ENCODE data around the gene MT1X.

The MT1X gene

GRCh38 chr16:56684256-56684925 lies 2.1 kb downstream of the MT1X start:
- TF ChIP-seq CTCF (IDR thresholded peaks at IDR 0.05; ENCODE audit: low read depth, low read length), result no peak
- no peak overlapping the region for H3K4me3 ChIP-seq (ENCODE audit: low read depth, low read length)

DNA sequence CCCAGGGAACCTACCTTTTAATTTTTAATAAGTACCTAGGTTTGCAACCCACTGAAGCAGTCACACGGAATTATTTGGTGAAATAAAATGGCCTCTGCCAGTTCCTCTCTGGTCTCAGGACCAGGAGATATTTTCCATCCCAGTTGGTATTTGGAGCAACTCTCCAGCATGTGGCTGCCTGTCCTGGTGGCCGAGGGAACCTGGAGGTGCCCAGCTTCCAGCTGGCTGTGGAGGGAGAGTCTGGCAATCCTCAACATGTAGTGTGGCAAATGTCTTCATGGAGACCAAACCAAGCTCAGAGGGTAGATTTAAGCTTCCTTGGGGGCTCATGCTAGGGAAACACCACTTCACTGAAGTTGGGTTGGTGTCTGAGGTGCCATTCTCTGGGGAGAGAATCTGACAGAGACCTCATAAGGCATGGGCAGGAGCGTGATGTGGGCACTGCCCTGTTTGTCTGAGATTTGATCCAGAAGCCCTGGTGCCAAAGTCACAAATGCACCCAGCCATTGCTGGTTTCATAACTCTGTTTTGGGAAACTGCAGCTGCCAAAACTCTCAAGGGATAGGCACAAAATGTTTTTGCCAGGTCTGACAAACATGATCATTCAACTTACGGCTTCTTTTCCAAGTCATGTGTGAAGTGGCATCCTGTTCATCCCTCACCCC lies 2.8 kb downstream of the MT1X start:
- no peak for TF ChIP-seq CTCF (IDR thresholded peaks at IDR 0.05; ENCODE audit: low read depth, low read length)
- no peak overlapping the region for H3K4me3 ChIP-seq (ENCODE audit: low read depth, low read length)

GRCh38 chr16:56686758-56687157 lies 4.5 kb downstream of the MT1X start:
- no peak for TF ChIP-seq CTCF (IDR thresholded peaks at IDR 0.05; ENCODE audit: low read depth, low read length)
- H3K4me3 ChIP-seq (ENCODE audit: low read depth, low read length), result no peak overlapping the region

DNA sequence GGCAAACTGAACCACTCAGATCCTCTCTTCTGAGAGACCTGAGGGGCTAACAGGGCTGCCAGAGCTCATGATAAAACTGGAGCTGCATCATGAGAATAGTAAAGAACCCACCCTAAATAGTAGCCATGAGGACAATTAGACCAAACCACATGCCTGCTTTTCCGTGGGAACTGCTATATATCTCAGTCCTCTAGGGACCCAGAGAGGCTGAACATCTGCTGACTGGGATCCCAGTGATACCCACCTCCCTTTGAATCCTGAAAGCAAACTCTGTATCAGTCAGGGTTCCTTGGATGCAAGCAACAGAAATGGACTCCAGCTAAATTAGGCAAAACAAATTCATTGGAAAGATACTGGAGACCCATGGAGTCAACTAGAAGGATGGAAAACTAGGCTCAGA lies 6.5 kb downstream of the MT1X start:
- no peak for TF ChIP-seq CTCF (IDR thresholded peaks at IDR 0.05; ENCODE audit: low read depth, low read length)

DNA sequence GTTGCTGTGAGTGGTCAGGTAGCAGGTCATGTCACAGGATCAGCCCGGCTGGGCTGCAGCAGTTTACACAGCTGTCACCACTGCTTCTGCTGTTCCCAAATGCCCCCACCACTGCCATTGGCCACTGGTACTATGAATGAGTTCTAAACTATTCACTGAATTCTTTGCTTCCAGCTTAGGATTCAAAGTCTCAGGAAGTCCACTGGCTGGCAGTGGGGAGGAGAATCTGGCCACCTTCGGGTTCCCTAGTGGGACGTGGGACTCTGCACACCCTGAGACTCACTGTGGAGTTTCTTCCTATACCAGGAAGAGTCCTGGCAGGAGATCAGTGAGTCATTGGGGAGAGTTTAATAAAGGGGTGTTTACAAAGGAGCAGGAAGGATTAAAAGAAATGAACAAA lies 6.9 kb downstream of the MT1X start:
- no peak overlapping the region for H3K4me3 ChIP-seq (ENCODE audit: low read depth, low read length)
- no peak for TF ChIP-seq CTCF (IDR thresholded peaks at IDR 0.05; ENCODE audit: low read depth, low read length)

More for the DNA sequence above, 6.5 kb downstream of the MT1X start:
- no peak overlapping the region for H3K4me3 ChIP-seq (ENCODE audit: low read depth, low read length)

- H3K4me3 ChIP-seq (ENCODE audit: low read depth, low read length), result no peak overlapping the region
- no peak for TF ChIP-seq CTCF (IDR thresholded peaks at IDR 0.05; ENCODE audit: low read depth, low read length)
Observed at GRCh38 chr16:56690420-56691122, 8.3 kb downstream of the MT1X start.

GRCh38 chr16:56691885-56692284 lies 9.6 kb downstream of the MT1X start:
- no peak overlapping the region for H3K4me3 ChIP-seq (ENCODE audit: low read depth, low read length)
- no peak for TF ChIP-seq CTCF (IDR thresholded peaks at IDR 0.05; ENCODE audit: low read depth, low read length)

All from WI38 (cell line).